Activated CD4-positive, CD25-positive, alpha-beta regulatory T cell treated with anti-CD3 and anti-CD28 coated beads, Interleukin-2, amount 50 U/mL, for 72 hours (primary cell): Measurements from ENCODE around the gene MAP4K3.
A peak's percentile ranks its signal among the peaks of the same experiment; 100 is the strongest.
"Not testable (repeated sequence)": the region's sequence is repeated elsewhere in the genome, so short reads cannot be mapped to it uniquely, and the experiment has no call there.

ENCODE experiments used
- DNase-seq: peaks from one replicate; pipeline ENCODE4 v3.0.0; 2021

MAP4K3 gene

DNA sequence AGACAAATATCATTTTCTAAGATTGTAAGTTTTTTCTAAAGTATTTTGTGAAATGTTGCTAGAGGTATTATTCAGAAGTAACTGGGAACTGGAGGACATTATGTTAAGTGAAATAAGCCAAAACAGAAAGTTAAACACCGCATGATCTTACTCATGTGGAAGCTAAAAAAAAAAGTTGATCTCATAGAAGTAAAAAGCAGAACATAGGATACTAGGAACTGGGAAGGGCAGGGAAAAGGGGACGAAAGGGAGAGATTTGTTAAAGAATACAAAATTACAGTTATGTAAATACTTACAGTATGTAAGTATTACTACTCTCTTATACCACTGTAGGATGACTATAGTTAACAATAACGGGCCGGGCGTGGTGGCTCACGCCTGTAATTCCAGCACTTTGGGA is 146.7 kb downstream of the MAP4K3 start:
- DNase-seq, result no peak

DNA sequence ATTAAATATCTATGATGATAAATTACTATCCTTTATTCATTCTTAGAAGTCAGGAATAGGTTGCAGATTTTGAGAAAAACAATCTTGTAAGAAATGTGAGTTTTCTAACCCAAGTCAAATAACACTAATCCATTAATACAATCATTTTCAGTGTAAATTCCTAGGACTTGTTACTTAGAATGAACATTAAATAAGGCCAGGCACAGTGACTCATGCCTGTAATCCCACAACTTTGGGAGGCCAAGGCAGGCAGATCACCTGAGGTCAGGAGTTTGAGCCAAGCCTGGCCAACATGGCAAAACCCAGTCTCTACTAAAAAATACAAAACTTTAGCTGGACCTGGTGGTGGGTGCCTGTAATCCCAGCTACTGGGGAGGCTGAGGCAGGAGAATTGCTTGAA is 147.5 kb downstream of the MAP4K3 start:
- DNase-seq, result no peak

DNA sequence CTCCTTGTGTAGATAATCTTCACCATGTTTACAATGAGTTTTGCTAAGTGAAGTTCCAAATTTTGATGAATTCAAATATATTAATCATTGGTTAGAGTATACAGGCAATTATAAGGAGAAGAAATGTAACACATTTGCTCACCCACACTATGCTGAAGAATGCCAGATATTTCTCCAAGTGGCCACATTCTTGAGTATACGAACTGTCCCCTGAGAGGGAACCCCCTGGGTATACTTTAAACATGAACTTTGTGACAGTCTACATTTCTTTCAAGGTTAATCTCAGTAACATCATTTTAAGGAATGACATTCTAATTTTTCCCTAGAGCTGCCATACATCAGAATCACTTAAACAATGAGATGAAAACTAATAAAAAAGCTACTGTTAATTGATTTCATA is 153.5 kb downstream of the MAP4K3 start:
- DNase-seq, result no peak

DNA sequence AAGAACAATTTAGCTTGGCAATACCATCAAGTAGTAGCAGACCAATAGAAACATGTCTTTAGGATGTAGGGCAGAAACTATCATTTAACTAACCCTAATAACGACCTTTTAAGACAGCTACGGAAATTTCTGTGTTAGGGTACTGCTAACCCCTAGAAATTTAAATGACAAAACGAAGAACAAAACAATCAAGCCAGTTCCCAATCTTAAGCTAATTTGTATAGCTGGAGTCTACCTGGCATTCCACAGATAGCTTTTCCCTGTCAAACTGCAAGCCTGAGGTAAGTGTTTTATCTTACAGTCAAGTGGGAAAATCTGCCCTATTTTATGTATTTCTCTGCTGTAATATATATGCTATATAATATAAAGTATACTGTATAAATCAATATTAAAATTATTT is 155.7 kb downstream of the MAP4K3 start:
- no peak for DNase-seq

DNA sequence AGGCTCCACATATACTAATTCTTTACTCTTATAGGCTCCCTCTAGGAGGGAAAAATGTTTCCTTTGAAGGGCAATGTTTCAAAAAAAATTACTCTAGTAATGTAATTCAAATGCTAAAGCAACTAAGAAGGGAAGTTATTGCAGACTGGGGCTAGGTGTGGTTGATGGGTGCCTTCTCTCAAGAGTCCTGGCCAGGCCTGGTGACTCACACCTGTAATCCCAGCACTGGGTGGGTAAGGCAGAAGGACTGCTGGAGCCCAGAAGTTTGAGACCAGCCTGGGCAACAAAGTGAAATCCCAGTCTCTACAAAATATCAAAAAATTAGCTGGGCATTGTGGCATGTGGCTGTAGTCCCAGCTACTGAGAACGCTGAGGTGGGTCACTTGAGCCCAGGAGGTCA is 162.1 kb downstream of the MAP4K3 start:
- no peak for DNase-seq

DNA sequence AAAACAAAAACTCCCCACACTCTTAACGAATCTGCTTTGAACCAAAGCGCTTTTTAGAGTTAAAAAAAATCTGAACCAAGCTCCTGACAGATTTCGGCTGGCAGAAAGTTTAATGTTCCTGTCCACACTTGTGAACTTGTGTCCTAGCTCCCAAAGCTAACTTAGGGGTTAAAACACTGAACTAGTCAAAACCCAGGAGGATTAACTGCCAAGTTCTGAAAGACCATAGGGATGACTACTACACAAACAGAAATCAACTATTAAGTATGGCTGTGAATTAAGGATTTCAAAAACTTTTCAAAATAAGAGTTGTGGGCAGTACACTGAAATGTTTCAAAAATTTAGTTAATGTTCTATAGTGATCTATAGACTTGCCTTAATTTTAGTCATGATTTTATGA is 167.1 kb downstream of the MAP4K3 start:
- no peak for DNase-seq

DNA sequence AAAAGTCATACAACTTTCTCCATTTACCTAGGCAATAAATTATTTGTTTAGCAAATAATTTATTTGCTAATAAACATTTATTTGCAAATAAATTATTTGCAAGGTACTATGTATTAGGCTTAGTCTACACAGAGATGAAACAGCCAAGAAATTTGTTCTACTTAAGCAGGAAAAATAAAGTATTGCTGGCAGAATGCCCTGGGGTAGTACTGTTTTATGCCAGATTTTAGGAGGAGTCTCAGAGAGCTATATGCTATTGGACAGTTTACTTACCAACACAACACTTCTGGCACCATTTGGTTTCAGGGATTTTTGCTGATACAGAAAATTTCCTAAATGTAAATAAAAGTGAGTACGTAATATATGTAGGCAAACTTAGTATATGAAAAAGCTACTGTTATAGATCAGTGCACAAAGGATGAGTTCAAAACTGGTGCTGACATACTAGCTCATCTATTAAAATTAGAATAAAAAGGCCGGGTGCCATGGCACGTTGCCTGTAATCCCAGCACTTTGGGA is 170.1 kb downstream of the MAP4K3 start:
- no peak for DNase-seq

DNA sequence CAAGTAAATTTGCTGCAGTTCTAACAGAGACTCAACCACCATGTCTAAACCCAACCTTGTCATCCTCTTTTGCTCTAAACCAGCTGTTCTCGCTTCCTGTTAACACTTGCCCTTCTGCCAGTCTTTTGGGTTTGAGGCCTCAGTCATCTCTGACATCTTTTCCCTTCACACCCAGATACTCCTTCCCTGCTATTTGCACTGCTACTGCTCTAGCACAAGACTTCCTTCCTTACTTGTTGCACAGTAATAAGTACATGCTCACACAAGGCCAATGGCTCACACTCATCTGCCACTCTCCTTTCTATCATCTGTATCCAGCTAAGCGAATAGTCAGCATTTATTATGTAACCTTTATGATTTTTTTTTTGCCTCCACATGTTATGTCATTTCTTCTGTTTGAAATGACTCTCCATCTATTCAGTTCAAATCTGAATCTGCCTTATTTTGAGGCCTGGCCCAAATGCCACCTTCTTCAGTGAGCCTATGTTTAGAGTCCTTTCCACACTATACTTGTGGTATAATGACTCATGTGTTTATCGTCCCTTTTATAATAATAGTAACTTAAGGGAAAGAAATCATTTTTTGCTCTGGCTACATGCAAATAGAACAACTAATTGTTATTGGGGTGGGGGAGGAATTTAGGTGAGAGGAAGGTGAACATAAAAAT is 170.8 kb downstream of the MAP4K3 start:
- DNase-seq, result no peak

DNA sequence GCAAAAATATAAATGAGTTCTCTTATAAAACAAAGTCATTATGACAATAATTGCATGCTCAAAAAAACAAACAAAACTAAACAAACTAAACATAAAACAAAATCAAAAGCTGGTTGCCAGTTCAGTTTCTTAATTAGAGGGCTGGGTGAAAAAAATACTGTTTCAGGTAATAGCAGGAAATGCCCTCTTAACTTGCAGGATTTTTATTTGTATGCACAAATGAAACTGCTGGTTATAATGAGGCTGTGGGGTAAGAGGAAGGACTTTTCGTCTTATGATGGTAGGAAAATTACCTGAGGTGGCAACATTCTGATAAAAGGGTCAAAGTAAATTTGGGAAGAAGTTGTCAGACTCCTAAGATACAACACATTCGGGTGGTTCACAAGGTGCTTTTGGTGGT is 171.8 kb downstream of the MAP4K3 start:
- no peak for DNase-seq

DNA sequence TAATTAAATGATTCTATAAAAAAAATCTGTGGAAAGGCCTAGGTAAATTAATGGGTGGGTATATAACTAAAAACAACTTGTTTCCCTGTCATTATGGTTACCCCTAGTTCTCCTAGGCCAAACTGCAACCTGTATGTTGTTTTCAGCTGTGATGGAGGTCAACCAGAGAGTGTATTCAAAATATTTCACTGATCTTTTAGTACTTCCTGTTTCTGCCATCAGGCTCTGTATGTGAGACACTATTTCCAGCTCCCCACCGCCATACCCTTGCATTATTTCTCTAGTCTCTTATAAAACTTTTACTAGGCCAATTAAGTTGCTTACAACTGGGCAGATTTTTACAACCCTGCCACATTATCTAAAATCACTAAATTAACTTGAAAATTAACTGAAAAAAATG is 172.4 kb downstream of the MAP4K3 start:
- no peak for DNase-seq

DNA sequence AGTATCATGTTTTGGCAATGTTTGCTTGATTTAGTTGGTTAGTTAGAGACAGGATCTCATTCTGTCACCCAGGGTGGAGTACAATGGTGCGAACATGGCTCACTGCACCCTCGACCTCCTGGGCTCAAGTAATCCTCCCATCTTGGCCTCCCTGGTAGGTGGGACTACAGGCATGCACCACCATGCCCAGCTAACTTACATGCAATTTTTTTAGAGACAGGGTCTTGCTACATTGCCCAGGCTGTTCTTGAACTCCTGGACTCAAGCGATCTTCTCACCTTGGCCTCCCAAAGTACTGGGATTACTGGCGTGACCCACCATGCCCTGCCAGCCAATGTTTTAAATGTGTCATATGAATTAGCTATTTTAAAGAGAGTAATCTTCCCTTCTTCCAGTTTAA is 177.0 kb downstream of the MAP4K3 start:
- no peak for DNase-seq

DNA sequence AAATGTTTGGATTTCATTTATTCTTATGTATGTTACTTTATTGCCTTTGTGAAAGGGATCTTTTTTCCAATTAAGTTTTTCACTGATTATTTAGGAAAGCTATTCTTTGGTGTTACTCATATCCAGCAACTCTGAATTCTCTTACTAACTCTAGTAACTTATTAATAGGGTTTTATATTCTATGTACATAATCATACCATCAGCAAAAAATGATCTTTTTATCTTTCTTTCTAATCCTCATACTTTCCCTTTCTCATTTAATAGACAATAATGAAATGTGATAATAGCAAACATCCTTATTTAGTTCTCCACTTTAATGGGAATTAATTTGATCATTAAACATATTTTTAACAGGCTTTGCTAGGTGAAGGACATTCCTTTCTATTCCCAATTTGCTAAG is 181.0 kb downstream of the MAP4K3 start:
- no peak for DNase-seq

DNA sequence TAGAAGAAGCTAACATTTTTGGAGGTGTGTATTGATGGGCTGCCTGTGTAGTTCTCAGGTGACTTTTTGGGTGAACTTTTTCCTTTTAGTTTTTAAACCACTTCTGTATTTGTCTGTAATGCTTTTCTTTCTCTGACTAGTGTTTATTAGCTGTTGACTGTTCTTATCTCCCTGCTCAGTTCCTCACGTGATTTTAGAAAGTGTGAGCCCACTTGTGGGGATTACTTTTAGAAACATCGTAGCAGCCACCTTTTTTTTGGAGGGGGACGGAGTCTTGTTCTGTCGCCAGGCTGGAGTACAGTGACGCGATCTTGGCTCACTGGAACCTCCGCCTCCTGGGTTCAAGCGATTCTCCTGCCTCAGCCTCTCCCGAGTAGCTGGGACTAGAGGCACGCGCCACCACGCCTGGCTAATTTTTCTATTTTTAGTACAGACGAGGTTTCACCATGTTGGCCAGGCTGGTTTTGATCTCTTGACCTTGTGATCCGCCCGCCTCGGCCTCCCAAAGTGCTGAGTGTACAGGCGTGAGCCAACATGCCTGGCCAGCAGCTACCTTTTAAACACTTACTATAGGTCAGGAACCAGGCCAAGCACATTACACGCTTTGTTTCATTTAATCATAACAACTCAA is 184.1 kb downstream of the MAP4K3 start:
- DNase-seq, result no peak

DNA sequence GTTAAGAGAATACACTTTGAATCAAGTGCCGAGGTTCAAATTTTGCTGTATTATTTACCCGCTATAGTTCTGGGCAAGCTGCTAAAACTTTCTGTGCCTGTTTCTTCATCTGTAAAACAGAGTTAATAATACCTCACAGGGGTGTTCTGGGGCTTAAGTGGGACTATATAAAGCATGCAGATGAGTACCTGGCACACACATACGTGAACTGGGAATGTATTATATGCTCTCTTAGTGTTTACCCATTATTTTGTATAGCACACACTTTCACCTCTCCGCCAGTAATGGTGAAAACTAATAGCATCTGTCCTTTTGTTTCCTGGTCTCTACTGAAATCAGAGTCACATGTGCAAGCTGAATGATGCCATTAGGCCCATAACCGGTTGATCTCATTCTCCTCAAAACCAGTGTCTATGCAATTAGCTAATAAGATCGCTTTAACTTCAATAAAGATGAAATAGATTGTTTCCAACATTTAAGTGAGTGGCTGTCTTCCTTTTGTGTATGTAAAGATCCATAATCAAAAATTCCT is 189.5 kb downstream of the MAP4K3 start:
- DNase-seq, result no peak

DNA sequence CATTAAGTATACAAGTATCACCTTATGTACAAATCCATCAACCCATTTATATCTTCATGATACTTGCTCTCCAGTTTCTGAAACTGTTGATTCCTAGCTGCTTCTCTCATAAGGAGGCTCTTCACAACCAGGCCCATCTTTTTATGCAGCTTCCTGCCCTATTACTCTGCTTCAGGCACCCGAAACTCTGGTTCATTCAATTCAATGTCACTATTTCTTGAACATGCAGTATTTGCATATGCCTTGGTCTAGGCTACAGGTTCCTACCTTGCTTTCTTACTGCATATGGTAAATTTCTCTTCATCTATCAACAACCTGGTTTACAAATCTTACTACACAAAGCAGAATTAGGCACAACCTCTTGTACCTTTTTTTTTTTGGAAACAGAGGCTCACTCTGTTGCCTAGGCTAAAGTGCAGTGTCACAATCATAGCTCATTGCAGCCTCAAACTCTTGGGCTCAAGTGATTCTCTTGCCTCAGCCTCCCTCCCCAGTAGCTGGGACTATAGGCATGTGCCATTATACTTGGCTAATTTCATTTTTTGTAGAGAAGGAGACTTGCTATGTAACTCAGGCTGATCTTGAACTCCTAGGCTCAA is 190.6 kb downstream of the MAP4K3 start:
- no peak for DNase-seq

DNA sequence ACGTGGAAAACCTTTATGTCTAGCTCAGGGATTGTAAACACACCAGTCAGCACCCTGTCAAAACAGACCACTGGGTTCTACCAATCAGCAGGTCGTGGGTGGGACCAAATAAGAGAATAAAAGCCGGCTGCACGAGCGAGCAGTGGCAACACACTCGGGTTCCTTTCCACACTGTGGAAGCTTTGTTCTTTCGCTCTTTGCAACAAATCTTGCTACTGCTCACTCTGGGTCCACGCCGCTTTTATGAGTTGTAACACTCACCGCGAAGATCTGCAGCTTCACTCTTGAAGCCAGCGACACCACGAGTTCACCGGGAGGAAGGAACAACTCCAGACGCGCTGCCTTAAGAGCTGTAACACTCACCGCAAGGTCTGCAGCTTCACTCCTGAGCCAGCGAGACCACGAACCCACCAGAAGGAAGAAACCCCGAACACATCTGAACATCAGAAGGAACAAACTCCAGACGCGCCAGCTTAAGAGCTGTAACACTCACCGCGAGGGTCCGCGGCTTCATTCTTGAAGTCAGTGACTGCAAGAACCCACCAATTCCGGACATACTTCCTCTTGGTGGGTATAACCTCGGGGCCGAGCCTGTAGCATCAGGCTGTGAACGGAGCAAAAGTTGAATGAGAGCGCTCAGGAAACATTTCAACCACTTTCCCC is 192.0 kb downstream of the MAP4K3 start:
- DNase-seq, result peak; percentile 38

DNA sequence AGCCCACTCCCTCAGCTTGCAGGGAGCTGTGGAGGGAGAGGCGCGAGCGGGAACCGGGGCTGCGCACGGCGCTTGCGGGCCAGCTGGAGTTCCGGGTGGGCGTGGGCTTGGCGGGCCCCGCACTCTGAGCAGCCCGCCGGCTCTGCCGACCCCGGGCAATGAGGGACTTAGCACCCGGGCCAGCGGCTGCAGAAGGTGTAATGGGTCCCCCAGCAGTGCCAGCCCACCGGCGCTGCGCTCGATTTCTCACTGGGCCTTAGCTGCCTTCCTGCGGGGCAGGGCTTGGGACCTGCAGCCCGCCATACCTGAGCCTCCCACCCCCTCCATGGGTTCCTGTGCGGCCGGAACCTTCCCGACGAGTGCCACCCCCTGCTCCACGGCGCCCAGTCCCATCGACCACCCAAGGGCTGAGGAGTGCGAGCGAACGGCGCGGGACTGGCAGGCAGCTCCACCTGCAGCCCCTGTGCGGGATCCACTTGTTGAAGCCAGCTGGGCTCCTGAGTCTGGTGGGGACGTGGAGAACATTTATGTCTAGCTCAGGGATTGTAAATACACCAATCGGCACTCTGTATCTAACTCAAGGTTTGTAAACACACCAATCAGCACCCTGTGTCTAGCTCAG is 192.7 kb downstream of the MAP4K3 start:
- not testable (repeated sequence) for DNase-seq

DNA sequence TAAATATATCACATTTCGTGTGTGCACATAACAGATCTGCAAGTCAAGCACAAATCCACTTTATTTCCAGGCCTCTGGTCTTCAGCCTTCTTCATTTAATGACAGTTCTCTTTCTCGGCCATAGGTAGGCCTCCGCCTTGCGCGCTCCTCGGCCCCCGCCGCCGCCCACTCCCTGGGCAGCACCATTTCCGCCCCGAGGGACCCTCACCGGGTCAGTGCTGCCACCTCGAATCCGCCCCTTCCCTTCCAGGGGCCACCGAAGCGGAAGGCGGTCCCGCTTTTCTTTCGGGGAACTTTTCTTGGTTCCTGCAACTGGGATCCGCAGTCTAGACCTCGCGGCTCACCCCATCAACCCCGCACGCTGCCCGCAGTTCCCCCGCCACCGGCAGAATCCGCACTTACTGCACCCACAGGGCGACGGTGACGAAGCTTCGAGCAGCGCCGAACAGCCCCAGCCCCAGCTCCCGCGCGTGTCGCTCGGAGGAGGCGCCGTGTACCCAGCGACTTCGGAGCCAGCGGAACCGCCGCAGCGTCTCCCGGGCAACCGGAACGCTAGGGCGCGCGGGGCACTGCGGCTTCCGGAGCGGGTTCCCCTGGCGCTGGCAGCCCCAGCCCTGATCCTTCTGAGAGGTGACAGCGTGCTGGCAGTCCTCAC is 193.5 kb downstream of the MAP4K3 start, which contains the start of gene CDKL4:
CDKL4 (minus strand) TSS at position 502 of the 655 bp plus-strand sequence.
- DNase-seq, result peak; percentile 53

DNA sequence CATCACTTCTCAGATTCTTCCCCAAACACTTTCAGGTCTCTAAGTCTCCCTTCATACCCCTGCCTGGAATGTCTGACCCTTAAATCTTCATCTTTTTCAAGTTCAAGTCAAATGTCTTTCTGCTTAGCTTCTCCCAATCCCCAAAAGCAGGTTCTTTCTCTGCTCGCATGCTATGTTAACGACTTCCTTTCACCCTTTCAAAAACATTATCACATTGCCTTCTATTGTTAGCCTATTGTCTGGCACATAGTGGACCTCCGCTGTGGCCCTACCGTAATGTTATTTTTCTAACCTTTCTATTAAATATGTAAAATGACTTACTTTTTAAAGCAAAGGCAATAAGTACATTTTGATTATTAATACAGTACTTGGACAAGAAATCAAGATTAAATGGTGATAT is 195.5 kb downstream of the MAP4K3 start:
- no peak for DNase-seq

DNA sequence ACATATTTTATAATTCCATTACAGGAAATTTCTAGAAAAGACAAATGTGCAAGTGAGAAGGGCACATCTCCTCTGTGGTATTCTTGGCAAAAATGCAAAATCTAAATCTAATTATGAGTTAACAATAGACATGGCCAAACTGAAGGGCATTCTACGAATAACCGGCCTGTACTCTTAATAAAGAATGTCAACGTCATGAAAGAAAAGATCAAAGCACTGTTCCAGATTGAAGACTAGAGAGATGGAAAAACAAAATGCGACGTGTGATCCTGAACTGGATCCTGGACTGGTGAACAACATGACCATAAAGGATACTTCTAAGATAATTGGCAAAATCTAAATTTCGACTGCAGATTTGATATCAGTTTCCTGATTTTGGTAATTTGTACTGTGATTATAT is 196.3 kb downstream of the MAP4K3 start:
- DNase-seq, result no peak

DNA sequence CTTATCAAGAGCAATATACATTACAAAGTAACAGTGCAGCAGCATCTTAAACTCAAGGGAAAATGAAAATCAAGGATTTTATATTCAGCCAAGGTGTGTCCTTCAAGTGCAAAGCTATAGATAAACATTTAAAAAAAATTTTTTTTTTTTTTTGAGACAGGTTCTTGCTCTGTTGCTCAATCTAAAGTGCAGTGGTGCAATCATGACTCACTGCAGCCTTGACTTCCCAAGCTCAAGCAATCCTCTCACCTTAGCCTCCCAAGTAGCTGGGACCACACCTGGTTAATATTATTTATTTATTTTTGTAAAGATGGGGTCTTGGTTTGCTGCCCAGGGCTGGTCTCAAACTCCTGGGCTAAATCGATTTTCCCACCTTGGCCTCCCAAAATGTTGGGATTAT is 202.3 kb downstream of the MAP4K3 start:
- no peak for DNase-seq

DNA sequence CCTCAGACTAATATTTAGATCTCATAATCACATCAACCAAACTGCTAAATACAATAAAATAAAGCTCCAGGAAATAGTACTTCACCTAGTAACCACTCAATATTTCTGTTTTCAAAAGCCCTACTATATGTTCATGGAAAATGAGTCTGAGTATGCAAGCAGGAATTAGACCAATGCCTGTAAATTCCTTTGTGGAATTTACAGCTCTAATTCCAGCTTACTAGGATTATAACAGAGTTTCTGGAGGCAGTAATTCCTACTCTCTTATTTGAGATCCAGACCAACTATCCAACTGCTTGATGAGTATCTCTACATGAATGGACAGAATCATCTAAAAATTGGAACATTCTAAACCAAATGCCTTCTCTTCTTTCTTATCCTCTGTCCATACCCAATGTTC is 204.9 kb downstream of the MAP4K3 start:
- no peak for DNase-seq
